Measurements from ENCODE around the gene PRKCA. TPM values are rescaled to one million over a fixed set of nuclear protein-coding genes. Genes with fewer than 3 reads are reported as not detected.

PRKCA gene
- total RNA-seq, 2 experiments from 2014 or later: 84.4 to 87.9 TPM

- peaks cover 19% of the 10 kb centered on the region for H3K36me3 Mint-ChIP-seq (ENCODE audit: low read depth)
- H3K27me3 Mint-ChIP-seq: no peaks in the 10 kb centered on the region
- H3K4me3 Mint-ChIP-seq: no peak overlapping the region
- ATAC-seq (no peak), DNase-seq (no peak)
- POLR2A ChIA-PET: interaction anchor here (0.6 kb wide), 1 partner anchor 242 kb away, joined by 3 read pairs; no protein-coding TSS in a partner anchor
- intact Hi-C loops (cut with micrococcal nuclease): no loop called here
- no peak for TF ChIP-seq CTCF (IDR thresholded peaks at IDR 0.05)
- peaks cover 35% of the 10 kb centered on the region for H3K4me1 Mint-ChIP-seq (ENCODE audit: low read depth)
- no peaks in the 10 kb centered on the region for H3K9me3 Mint-ChIP-seq
- CTCF ChIA-PET: no interaction called here
- H3K27ac Mint-ChIP-seq: no peak overlapping the region
Measured at GRCh38 chr17:66552371-66552770, 250.0 kb downstream of the PRKCA start.

- Mint-ChIP-seq H3K4me1 (ENCODE audit: low read depth) (peaks cover 23% of the 10 kb centered on the region), H3K27me3 (no peaks in the 10 kb centered on the region), H3K36me3 (ENCODE audit: low read depth) (peaks cover 21% of the 10 kb centered on the region), H3K4me3 (no peak overlapping the region), H3K9me3 (no peaks in the 10 kb centered on the region), H3K27ac (no peak overlapping the region)
- ChIA-PET POLR2A (no interaction called here), CTCF (interaction anchor here (0.6 to 1.6 kb wide), 2 partner anchors 11 to 74 kb away, joined by 3 to 7 read pairs; no protein-coding TSS in a partner anchor)
- ATAC-seq: no peak
- intact Hi-C loops (cut with micrococcal nuclease): no loop called here
- no peak for DNase-seq
- TF ChIP-seq CTCF (IDR thresholded peaks at IDR 0.05): no peak
Measured at GRCh38 chr17:66555605-66556004, 253.2 kb downstream of the PRKCA start.

GRCh38 chr17:66557200-66557599 is 254.8 kb downstream of the PRKCA start:
- POLR2A ChIA-PET: no interaction called here
- H3K27me3 Mint-ChIP-seq: no peaks in the 10 kb centered on the region
- CTCF ChIA-PET: no interaction called here
- intact Hi-C loops (cut with micrococcal nuclease): no loop called here
- ATAC-seq (no peak), DNase-seq (no peak)
- H3K4me1 Mint-ChIP-seq (ENCODE audit: low read depth): peaks cover 21% of the 10 kb centered on the region
- no peaks in the 10 kb centered on the region for H3K9me3 Mint-ChIP-seq
- H3K36me3 Mint-ChIP-seq (ENCODE audit: low read depth): peaks cover 25% of the 10 kb centered on the region
- no peak for TF ChIP-seq CTCF (IDR thresholded peaks at IDR 0.05)
- H3K4me3 Mint-ChIP-seq: no peak overlapping the region
- no peak overlapping the region for H3K27ac Mint-ChIP-seq

GRCh38 chr17:66557886-66558285 is 255.5 kb downstream of the PRKCA start:
- no peak overlapping the region for H3K27ac Mint-ChIP-seq
- no peaks in the 10 kb centered on the region for H3K9me3 Mint-ChIP-seq
- H3K4me3 Mint-ChIP-seq: no peak overlapping the region

GRCh38 chr17:66560691-66561090 is 258.3 kb downstream of the PRKCA start:
- H3K9me3 Mint-ChIP-seq: no peaks in the 10 kb centered on the region

More at GRCh38 chr17:66557886-66558285, 255.5 kb downstream of the PRKCA start:
- TF ChIP-seq CTCF (IDR thresholded peaks at IDR 0.05): no peak
- no peak for ATAC-seq
- POLR2A ChIA-PET: no interaction called here
- intact Hi-C loops (cut with micrococcal nuclease): no loop called here
- CTCF ChIA-PET: no interaction called here
- DNase-seq: no peak
- H3K36me3 Mint-ChIP-seq (ENCODE audit: low read depth): peaks cover 20% of the 10 kb centered on the region
- H3K27me3 Mint-ChIP-seq: no peaks in the 10 kb centered on the region
- peaks cover 21% of the 10 kb centered on the region for H3K4me1 Mint-ChIP-seq (ENCODE audit: low read depth)

More at GRCh38 chr17:66560691-66561090, 258.3 kb downstream of the PRKCA start:
- ChIA-PET CTCF (interaction anchor here (0.7 to 1.4 kb wide), 2 partner anchors 21 to 36 kb away, joined by 3 read pairs; no protein-coding TSS in a partner anchor), POLR2A (no interaction called here)
- no peak for DNase-seq
- TF ChIP-seq CTCF (IDR thresholded peaks at IDR 0.05): no peak
- H3K4me1 Mint-ChIP-seq (ENCODE audit: low read depth): peaks cover 34% of the 10 kb centered on the region
- no peak for ATAC-seq
- H3K4me3 Mint-ChIP-seq: no peak overlapping the region
- peaks cover 12% of the 10 kb centered on the region for H3K36me3 Mint-ChIP-seq (ENCODE audit: low read depth)
- no peak overlapping the region for H3K27ac Mint-ChIP-seq
- no peaks in the 10 kb centered on the region for H3K27me3 Mint-ChIP-seq
- intact Hi-C loops (cut with micrococcal nuclease): loop anchor here (10.0 kb wide), 1 partner anchor 306 kb away; no protein-coding TSS in a partner anchor
